HCT116 (cell line): Measurements from ENCODE around the gene ALDH16A1. TPM values are rescaled to one million over a fixed set of nuclear protein-coding genes. Genes with fewer than 3 reads are reported as not detected.

Experiments
- ATAC-seq: fragments of 200-7000 bp; cut with Tn5 transposase; 2 replicates; pipeline ENCODE4 v1.9.1; 2020; ENCODE audit warnings: mild to moderate bottlenecking, moderate library complexity
- BruUV-seq: library from RNA; stranded (reverse); fragments of 400-500 nt; replicated peaks from 2 replicates; lab custom pipeline; 2021; lab: Mats Ljungman, UMichigan
- CTCF ChIA-PET: fragments of 300-600 bp; sonication (Branson Sonifier 250); formaldehyde crosslinking; loops from one replicate; lab custom pipeline; 2021; ENCODE audit warnings: antibody characterized with exemption; lab: Charles Lee
- POLR2A ChIA-PET: fragments of 300-600, 350-600 bp; sonication (Branson Sonifier 250); formaldehyde crosslinking; loops from one replicate; lab custom pipeline; 2021; ENCODE audit warnings: antibody characterized with exemption; lab: Charles Lee
- RAD21 ChIA-PET, 2 experiments: fragments of 300-600 bp; sonication (Branson Sonifier 250); formaldehyde crosslinking; loops; one replicate each; lab custom pipeline; 2023; ENCODE audit warnings: low total read pairs in 2 of 2; ENCODE audit not compliant: uncharacterized antibody in 2 of 2, unreplicated experiment in 2 of 2, low non-redundant PET in 1 of 2; lab: Charles Lee
- DNase-seq: peaks from one replicate; pipeline ENCODE4 v3.0.0-alpha.2; 2010; ENCODE audit warnings: low read depth, low spot score
- H2AFZ ChIP-seq: fragments of 200-600 bp; shearing (Covaris generic), sonication (generic); 2 replicates; pipeline ENCODE4 v1.6.1; 2017; ENCODE audit warnings: low read depth, mixed run types, mixed read lengths, antibody characterized with exemption, low read length; ENCODE audit not compliant: poor library complexity, severe bottlenecking
- H3K27ac ChIP-seq: 2 replicates; pipeline ENCODE4 v1.5.1; 2012; ENCODE audit warnings: low read depth, low read length
- H3K27me3 ChIP-seq: fragments of 200-600 bp; sonication (generic); 2 replicates; pipeline ENCODE4 v1.6.1; 2016; ENCODE audit warnings: mixed run types, low read length, mixed read lengths; ENCODE audit not compliant: insufficient read depth
- H3K36me3 ChIP-seq, 2 experiments: fragments of 200-500 bp in 1 of 2; fragments of 200-600 bp in 1 of 2; sonication (Bioruptor generic) in 1 of 2; sonication (generic) in 1 of 2; 2 replicates each; pipeline versions ENCODE4 v1.5.1 to v1.6.1; 2014 to 2016; ENCODE audit warnings: low read length in 2 of 2, inconsistent platforms in 1 of 2, mixed read lengths in 1 of 2, mixed run types in 1 of 2; ENCODE audit not compliant: insufficient read depth in 2 of 2, control insufficient read depth in 1 of 2
- H3K4me1 ChIP-seq, 2 experiments: fragments of 200-600 bp in 1 of 2; sonication (generic) in 1 of 2; 2 replicates each; pipeline versions ENCODE4 v1.5.1 to v1.6.1; 2012 to 2017; ENCODE audit warnings: low read length in 2 of 2, inconsistent platforms in 1 of 2, mild to moderate bottlenecking in 1 of 2, mixed read lengths in 1 of 2, mixed run types in 1 of 2, moderate library complexity in 1 of 2; ENCODE audit not compliant: insufficient read depth in 2 of 2, control insufficient read depth in 1 of 2
- H3K4me2 ChIP-seq: fragments of 200-600 bp; sonication (generic); 2 replicates; pipeline ENCODE4 v1.6.1; 2017; ENCODE audit warnings: mixed run types, low read length, mixed read lengths
- H3K4me3 ChIP-seq, 2 experiments: fragments of 200-600 bp in 1 of 2; sonication (generic) in 1 of 2; replicated peaks in 1 of 2; 2 replicates each; pipeline ENCODE4 v1.5.1; 2011 to 2016; ENCODE audit warnings: low read length in 2 of 2, control low read depth in 1 of 2, low read depth in 1 of 2, mild to moderate bottlenecking in 1 of 2, mixed read lengths in 1 of 2, mixed run types in 1 of 2
- H3K79me2 ChIP-seq: fragments of 200-600 bp; sonication (generic); 2 replicates; pipeline ENCODE4 v1.6.1; 2017; ENCODE audit warnings: mild to moderate bottlenecking, mixed run types, low read length, moderate library complexity, mixed read lengths; ENCODE audit not compliant: insufficient read depth
- H3K9ac ChIP-seq: fragments of 200-600 bp; sonication (generic); 2 replicates; pipeline ENCODE4 v1.6.1; 2016; ENCODE audit warnings: low read length, mixed read lengths
- H3K9me2 ChIP-seq: fragments of 200-600 bp; sonication (generic), shearing (Covaris generic); 2 replicates; pipeline ENCODE4 v1.6.1; 2017; ENCODE audit warnings: mixed run types, mild to moderate bottlenecking, moderate library complexity; ENCODE audit not compliant: insufficient read depth
- H3K9me3 ChIP-seq, 2 experiments: fragments of 200-500 bp in 1 of 2; fragments of 200-600 bp in 1 of 2; sonication (Bioruptor generic) in 1 of 2; sonication (generic) in 1 of 2; 2 replicates each; pipeline ENCODE4 v1.6.1; 2014 to 2017; ENCODE audit warnings: low read length in 2 of 2, mixed read lengths in 2 of 2, inconsistent platforms in 1 of 2, low read depth in 1 of 2, mild to moderate bottlenecking in 1 of 2, mixed run types in 1 of 2, moderate library complexity in 1 of 2; ENCODE audit not compliant: control insufficient read depth in 1 of 2, insufficient read depth in 1 of 2
- H4K20me1 ChIP-seq: fragments of 200-600 bp; sonication (generic), shearing (Covaris generic); 2 replicates; pipeline ENCODE4 v1.6.1; 2017; ENCODE audit warnings: mixed run types, mild to moderate bottlenecking, moderate library complexity; ENCODE audit not compliant: insufficient read depth
- ATF3 ChIP-seq: IDR thresholded peaks from 2 replicates; pipeline ENCODE4 v1.6.1; 2012
- CBX3 ChIP-seq: IDR thresholded peaks from 2 replicates; pipeline ENCODE4 v1.6.1; 2012; ENCODE audit warnings: low read depth
- CEBPB ChIP-seq: IDR thresholded peaks from 2 replicates; pipeline ENCODE4 v1.6.1; 2012; ENCODE audit warnings: low read depth
- EZH2 ChIP-seq: fragments of 200-600 bp; sonication (generic); IDR thresholded peaks from 2 replicates; pipeline ENCODE4 v1.6.1; 2017; ENCODE audit warnings: antibody characterized with exemption, mixed run types
- EZH2phosphoT487 ChIP-seq: fragments of 200-600 bp; IDR thresholded peaks from 2 replicates; pipeline ENCODE4 v1.6.1; 2018; ENCODE audit warnings: antibody characterized with exemption, borderline replicate concordance
- MAX ChIP-seq: IDR thresholded peaks from 2 replicates; pipeline ENCODE4 v1.6.1; 2012
- POLR2AphosphoS5 ChIP-seq: IDR thresholded peaks from 2 replicates; pipeline ENCODE4 v1.6.1; 2011; ENCODE audit warnings: mild to moderate bottlenecking, low read depth, low read length, moderate library complexity
- RAD21 ChIP-seq: IDR thresholded peaks from 2 replicates; pipeline ENCODE4 v1.6.1; 2012; ENCODE audit warnings: low read depth, mild to moderate bottlenecking
- REST ChIP-seq: IDR thresholded peaks from 2 replicates; pipeline ENCODE4 v1.6.1; 2012; ENCODE audit warnings: low read depth
- SIN3A ChIP-seq: IDR thresholded peaks from 2 replicates; pipeline ENCODE4 v1.6.1; 2012; ENCODE audit warnings: low read depth
- SP1 ChIP-seq: IDR thresholded peaks from 2 replicates; pipeline ENCODE4 v1.6.1; 2012; ENCODE audit warnings: low read depth
- SRF ChIP-seq: IDR thresholded peaks from 2 replicates; pipeline ENCODE4 v1.6.1; 2012; ENCODE audit warnings: low read depth
- TCF7L2 ChIP-seq: IDR thresholded peaks from 2 replicates; pipeline ENCODE4 v1.7.0; 2011; ENCODE audit warnings: borderline replicate concordance, inconsistent platforms; ENCODE audit not compliant: insufficient read depth, insufficient read length; ENCODE audit errors: extremely low read depth
- YY1 ChIP-seq: IDR thresholded peaks from 2 replicates; pipeline ENCODE4 v1.6.1; 2011; ENCODE audit warnings: low read length, low read depth, moderate library complexity, mild to moderate bottlenecking; ENCODE audit not compliant: insufficient replicate concordance; ENCODE audit errors: extremely low read depth
- ZFX ChIP-seq: fragments of 450-650 bp; IDR thresholded peaks from 2 replicates; pipeline ENCODE4 v1.6.1; 2017
- ZNF274 ChIP-seq: fragments of 200-500 bp; sonication (Bioruptor generic); IDR thresholded peaks from 2 replicates; pipeline ENCODE4 v1.6.1; 2014; ENCODE audit warnings: mild to moderate bottlenecking, low read depth, low read length, inconsistent platforms
- intact Hi-C: fragments of 100-400 bp; cut with micrococcal nuclease; formaldehyde crosslinking; loops from 2 replicates; pipeline ENCODE4 v1.10.0; 2022
- total RNA-seq: library from RNA; stranded (reverse); gene quantifications from one replicate; pipeline ENCODE4 v1.2.1, GENCODE V29; 2021; ENCODE audit not compliant: unreplicated experiment

Gene ALDH16A1
- total RNA-seq, 1 experiment from 2014 or later, result 22.8 TPM

DNA sequence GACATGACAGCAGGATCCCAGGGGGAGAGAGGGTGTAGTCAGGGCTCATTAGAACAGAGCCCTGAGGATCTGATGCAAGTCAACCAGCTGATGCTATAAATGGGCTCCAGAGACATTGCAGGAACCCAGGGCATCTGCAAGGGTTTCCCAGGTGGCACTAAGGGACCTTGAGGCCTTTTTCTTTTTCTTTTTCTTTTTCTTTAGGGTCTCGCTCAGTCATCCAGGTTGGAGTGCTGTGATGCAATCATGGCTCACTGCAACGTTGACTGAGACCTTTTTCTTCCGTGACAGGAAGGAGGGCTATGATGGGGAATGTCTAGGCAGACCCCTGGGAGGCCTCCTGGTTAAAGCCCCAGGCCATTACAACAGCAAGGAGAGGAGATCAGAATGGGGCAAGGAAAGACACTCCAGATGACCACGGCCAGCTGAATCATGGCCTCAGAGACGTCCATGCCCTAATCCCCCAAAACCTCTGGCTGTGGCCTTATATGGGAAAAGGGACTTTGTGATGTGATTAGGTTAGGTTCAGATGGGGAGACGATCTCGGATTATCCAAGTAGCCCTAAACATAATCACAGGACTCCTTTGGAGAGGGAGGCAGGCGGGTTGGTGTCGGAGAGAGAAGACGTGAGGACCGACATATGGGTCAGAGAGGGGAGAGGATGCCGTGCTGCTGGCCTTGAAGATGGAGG, 54.9 kb downstream of the ALDH16A1 start:
- CTCF ChIA-PET, result interaction anchor here (2.3 to 3.2 kb wide), 2 partner anchors 39 to 62 kb away, joined by 17 to 47 read pairs; no protein-coding TSS in a partner anchor
- no peak overlapping the region for H3K27ac ChIP-seq
- TF ChIP-seq RAD21 (no peak), EZH2phosphoT487 (no peak), ZNF274 (no peak), TCF7L2 (no peak), YY1 (no peak), SRF (no peak), ZFX (no peak), MAX (no peak), CEBPB (no peak), CBX3 (no peak), POLR2AphosphoS5 (no peak), SIN3A (no peak), SP1 (no peak), ATF3 (no peak), REST (no peak), EZH2 (no peak)
- H3K9me3 ChIP-seq, result no peaks in the 10 kb centered on the region
- no peaks in the 10 kb centered on the region for H4K20me1 ChIP-seq
- no peak overlapping the region for H3K4me2 ChIP-seq
- DNase-seq (no peak), ATAC-seq (no peak)
- no peaks in the 10 kb centered on the region for H3K36me3 ChIP-seq
- H3K4me3 ChIP-seq, result no peak overlapping the region
- peaks cover 9 to 25% of the 10 kb centered on the region in 2 experiments for H3K4me1 ChIP-seq
- H3K27me3 ChIP-seq, result no peaks in the 10 kb centered on the region
- BruUV-seq, result no TSS peak
- no peak overlapping the region for H3K9ac ChIP-seq
- no peaks in the 10 kb centered on the region for H3K9me2 ChIP-seq
- no peak overlapping the region for H2AFZ ChIP-seq
- RAD21 ChIA-PET, result no interaction called here
- intact Hi-C loops, result no loop called here
- POLR2A ChIA-PET, result interaction anchor here (2.1 kb wide), 1 partner anchor 12 kb away, joined by 6 read pairs; the partner anchor contains the start of gene RPS11
- no peaks in the 10 kb centered on the region for H3K79me2 ChIP-seq
